Mucosa of gallbladder (tissue), 1 donor: ENCODE data around the gene ATOH8. TPM values are rescaled to one million over a fixed set of nuclear protein-coding genes. Genes with fewer than 3 reads are reported as not detected.

ENCODE experiments used
- DNase-seq: peaks from one replicate; pipeline ENCODE4 v3.0.0-alpha.2; 2020; ENCODE audit warnings: low spot score
- total RNA-seq: library from RNA; stranded (reverse); gene quantifications from one replicate; pipeline ENCODE4 v1.2.1, GENCODE V29; 2021
- donor health status: DM: no; HTN: no; CAD: no.

Gene ATOH8
- total RNA-seq, 1 donor from 2014 or later: 9.0 TPM

GRCh38 chr2:85800586-85800985 is 46.8 kb downstream of the ATOH8 start:
- no peak for DNase-seq

GRCh38 chr2:85801871-85802270 is 48.1 kb downstream of the ATOH8 start:
- no peak for DNase-seq

- no peak for DNase-seq
Measured at GRCh38 chr2:85802354-85803103, 48.7 kb downstream of the ATOH8 start.

GRCh38 chr2:85803704-85804425 is 50.1 kb downstream of the ATOH8 start:
- no peak for DNase-seq

- no peak for DNase-seq
Measured at GRCh38 chr2:85804583-85804982, 50.8 kb downstream of the ATOH8 start.

GRCh38 chr2:85806358-85807118 is 52.7 kb downstream of the ATOH8 start:
- DNase-seq: no peak

- no peak for DNase-seq
Measured at GRCh38 chr2:85807756-85808155, 54.0 kb downstream of the ATOH8 start.

GRCh38 chr2:85810371-85811179 is 56.8 kb downstream of the ATOH8 start:
- DNase-seq: peak; percentile 9

- peak; percentile 28 for DNase-seq
Measured at GRCh38 chr2:85811180-85812093, 57.6 kb downstream of the ATOH8 start.

GRCh38 chr2:85812094-85812735 is 58.4 kb downstream of the ATOH8 start:
- peak; percentile 9 for DNase-seq

GRCh38 chr2:85813211-85813981 is 59.6 kb downstream of the ATOH8 start:
- DNase-seq: no peak

- DNase-seq: peak; percentile 91
Measured at GRCh38 chr2:85813982-85814801, 60.4 kb downstream of the ATOH8 start.

GRCh38 chr2:85814802-85815550 is 61.2 kb downstream of the ATOH8 start:
- DNase-seq: no peak

GRCh38 chr2:85819811-85820510 is 66.2 kb downstream of the ATOH8 start:
- DNase-seq: no peak

GRCh38 chr2:85822766-85823165 is 69.0 kb downstream of the ATOH8 start:
- no peak for DNase-seq

- no peak for DNase-seq
Measured at GRCh38 chr2:85823951-85824350, 70.2 kb downstream of the ATOH8 start.
